ENCODE data around the gene KCNH3.
"Not testable (repeated sequence)": the region's sequence is repeated elsewhere in the genome, so short reads cannot be mapped to it uniquely, and the experiment has no call there.

The KCNH3 gene

DNA sequence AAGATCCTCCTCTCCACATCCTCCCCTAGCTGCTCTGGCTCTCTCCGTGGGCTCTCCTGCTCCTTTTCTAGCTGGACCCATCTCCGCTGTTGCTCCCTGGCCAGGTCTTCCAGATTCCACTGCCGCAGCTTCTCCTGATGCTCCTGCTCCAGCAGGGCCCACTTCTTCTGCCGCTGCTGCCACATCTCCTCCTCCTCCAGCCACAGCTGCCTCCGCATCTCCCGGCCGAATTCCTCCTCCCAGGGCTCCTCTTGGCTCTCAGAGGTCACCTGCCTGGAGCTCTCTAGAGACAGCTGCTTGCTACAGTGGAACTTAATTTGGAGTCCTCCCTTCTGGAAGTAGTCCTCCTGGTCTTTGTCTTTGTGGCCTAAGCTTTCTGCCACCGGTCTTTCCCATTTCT, 61.1 kb downstream of the KCNH3 start:
- no peak for DNase-seq

- no peak for DNase-seq
Measured at GRCh38 chr12:49603721-49604120, 64.9 kb downstream of the KCNH3 start.

- no peak for DNase-seq
Measured at GRCh38 chr12:49604856-49605255, 66.0 kb downstream of the KCNH3 start.

DNA sequence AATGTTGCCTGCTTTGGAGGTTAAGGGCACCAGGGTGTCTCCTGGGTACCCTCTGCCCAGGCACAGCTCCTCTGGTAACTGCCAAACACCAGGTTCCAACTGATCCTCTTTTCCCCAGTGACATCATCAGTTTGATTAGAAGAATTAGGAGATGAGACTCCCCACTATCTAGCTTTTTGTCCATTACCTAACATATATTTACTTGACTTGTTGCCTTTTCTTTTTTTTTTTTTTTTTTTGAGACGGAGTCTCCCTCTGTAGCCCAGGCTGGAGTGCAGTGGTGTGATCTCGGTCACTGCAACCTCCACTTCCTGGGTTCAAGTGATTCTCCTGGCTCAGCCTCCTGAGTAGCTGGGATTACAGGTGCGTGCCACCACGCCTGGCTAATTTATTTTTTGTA, 66.7 kb downstream of the KCNH3 start, which contains the start of gene FAM186B:
Gene FAM186B, minus strand, starts transcription at position 101 of the 400 bp plus-strand sequence. CDS start 162 bp downstream, outside the sequence.
- not testable (repeated sequence) for DNase-seq
